Esophagus (tissue), 2 donors: ENCODE measurements around the gene WDR70. TPM values are rescaled to one million over a fixed set of nuclear protein-coding genes. Genes with fewer than 3 reads are reported as not detected.

Experiments
- H3K27ac ChIP-seq, 2 donors: one replicate each; pipeline ENCODE4 v1.5.1; 2013; ENCODE audit warnings: low read depth in 2 of 2, mild to moderate bottlenecking in 2 of 2, inconsistent platforms in 1 of 2, low read length in 1 of 2, moderate library complexity in 1 of 2
- H3K27me3 ChIP-seq, 2 donors: one replicate each; pipeline ENCODE4 v1.6.1; 2013; ENCODE audit warnings: low read length in 2 of 2, control low read depth in 1 of 2, mild to moderate bottlenecking in 1 of 2; ENCODE audit not compliant: insufficient read depth in 2 of 2, control insufficient read depth in 1 of 2
- H3K36me3 ChIP-seq, 2 donors: one replicate each; pipeline ENCODE4 v1.6.1; 2013; ENCODE audit warnings: low read length in 1 of 2; ENCODE audit not compliant: control insufficient read depth in 2 of 2, insufficient read depth in 2 of 2
- H3K4me1 ChIP-seq, 2 donors: one replicate each; pipeline ENCODE4 v1.6.1; 2013; ENCODE audit warnings: low read length in 1 of 2; ENCODE audit not compliant: control insufficient read depth in 2 of 2, insufficient read depth in 2 of 2
- H3K4me3 ChIP-seq, 2 donors: one replicate each; pipeline ENCODE4 v1.5.1; 2013; ENCODE audit warnings: low read length in 2 of 2, mild to moderate bottlenecking in 2 of 2, low read depth in 1 of 2, moderate library complexity in 1 of 2
- H3K9me3 ChIP-seq, 2 donors: one replicate each; pipeline ENCODE4 v1.6.1; 2013; ENCODE audit warnings: mild to moderate bottlenecking in 2 of 2, low read depth in 1 of 2, low read length in 1 of 2, moderate library complexity in 1 of 2; ENCODE audit not compliant: control insufficient read depth in 2 of 2, insufficient read depth in 1 of 2
- WGBS, 2 donors: extraction: QIAGEN DNeasy Blood & Tissue Kit; methylation state at CpG; one replicate each; pipeline ENCODE4 v1.1.7; 2013; 5-methylcytosine and 5-hydroxymethylcytosine counted together
- polyA plus RNA-seq, 2 donors: library from polyadenylated mRNA; stranded (reverse); fragments of 200-250 nt; gene quantifications; one replicate each; pipeline ENCODE4 v1.2.3, GENCODE V29; 2013
- donor health status: healthy with polysubstance abuse.
- donor health status: Bipolar disorder and iron deficiency.

WDR70 gene
- polyA plus RNA-seq, 2 donors: 13.9 to 14.3 TPM

GRCh38 chr5:37716405-37716804 lies 337.3 kb downstream of the WDR70 start:
- Histone ChIP-seq H3K27me3 (no peaks in the 10 kb centered on the region), H3K36me3 (peaks cover 0 to 3% of the 10 kb centered on the region in 2 donors), H3K4me3 (no peak overlapping the region), H3K27ac (no peak overlapping the region), H3K9me3 (no peaks in the 10 kb centered on the region), H3K4me1 (no peaks in the 10 kb centered on the region)
- 97 to 100% methylated on average over 1 of the region's 1 CpG for WGBS, 2 donors

GRCh38 chr5:37717276-37717612 lies 338.1 kb downstream of the WDR70 start:
- WGBS, 2 donors: 43 to 47% methylated on average over 2 of the region's 2 CpGs
- no peaks in the 10 kb centered on the region for H3K27me3 ChIP-seq
- H3K4me1 ChIP-seq: no peaks in the 10 kb centered on the region
- peaks cover 0 to 3% of the 10 kb centered on the region in 2 donors for H3K36me3 ChIP-seq
- no peaks in the 10 kb centered on the region for H3K9me3 ChIP-seq
- no peak overlapping the region for H3K27ac ChIP-seq
- H3K4me3 ChIP-seq: no peak overlapping the region

- peaks cover 0 to 3% of the 10 kb centered on the region in 2 donors for H3K36me3 ChIP-seq
- H3K27ac ChIP-seq: no peak overlapping the region
- H3K4me3 ChIP-seq: no peak overlapping the region
- 28 to 37% methylated on average over 8 of the region's 8 CpGs for WGBS, 2 donors
- H3K9me3 ChIP-seq: no peaks in the 10 kb centered on the region
- no peaks in the 10 kb centered on the region for H3K27me3 ChIP-seq
- H3K4me1 ChIP-seq: no peaks in the 10 kb centered on the region
Measured at GRCh38 chr5:37717613-37718431, 338.7 kb downstream of the WDR70 start.

GRCh38 chr5:37720550-37720952 lies 341.4 kb downstream of the WDR70 start:
- WGBS, 2 donors: 97 to 100% methylated on average over 2 of the region's 2 CpGs
- H3K36me3 ChIP-seq: peaks cover 0 to 3% of the 10 kb centered on the region in 2 donors

GRCh38 chr5:37721447-37721871 lies 342.3 kb downstream of the WDR70 start:
- Histone ChIP-seq H3K27ac (no peak overlapping the region), H3K36me3 (peaks cover 0 to 3% of the 10 kb centered on the region in 2 donors), H3K27me3 (no peaks in the 10 kb centered on the region), H3K4me3 (no peak overlapping the region), H3K9me3 (no peaks in the 10 kb centered on the region), H3K4me1 (no peaks in the 10 kb centered on the region)
- WGBS, 2 donors: 71 to 72% methylated on average over 5 of the region's 5 CpGs

More at GRCh38 chr5:37720550-37720952, 341.4 kb downstream of the WDR70 start:
- no peak overlapping the region for H3K27ac ChIP-seq
- no peaks in the 10 kb centered on the region for H3K4me1 ChIP-seq
- H3K27me3 ChIP-seq: no peaks in the 10 kb centered on the region
- no peak overlapping the region for H3K4me3 ChIP-seq
- H3K9me3 ChIP-seq: no peaks in the 10 kb centered on the region

- Histone ChIP-seq H3K36me3 (peaks cover 0 to 6% of the 10 kb centered on the region in 2 donors), H3K27ac (no peak overlapping the region), H3K4me3 (no peak overlapping the region), H3K27me3 (no peaks in the 10 kb centered on the region), H3K9me3 (no peaks in the 10 kb centered on the region), H3K4me1 (no peaks in the 10 kb centered on the region)
- WGBS, 2 donors: 74 to 85% methylated on average over 6 of the region's 6 CpGs
Measured at GRCh38 chr5:37722236-37723161, 343.4 kb downstream of the WDR70 start.

GRCh38 chr5:37723162-37723961 lies 344.2 kb downstream of the WDR70 start:
- 85 to 86% methylated on average over 8 of the region's 8 CpGs for WGBS, 2 donors
- Histone ChIP-seq H3K4me1 (no peaks in the 10 kb centered on the region), H3K36me3 (peaks cover 0 to 7% of the 10 kb centered on the region in 2 donors), H3K27ac (no peak overlapping the region), H3K9me3 (no peaks in the 10 kb centered on the region), H3K27me3 (no peaks in the 10 kb centered on the region), H3K4me3 (no peak overlapping the region)

- no peak overlapping the region for H3K27ac ChIP-seq
- no peaks in the 10 kb centered on the region for H3K9me3 ChIP-seq
- no peaks in the 10 kb centered on the region for H3K4me1 ChIP-seq
- H3K4me3 ChIP-seq: no peak overlapping the region
- no peaks in the 10 kb centered on the region for H3K27me3 ChIP-seq
- H3K36me3 ChIP-seq: peaks cover 0 to 7% of the 10 kb centered on the region in 2 donors
- 89 to 93% methylated on average over 8 of the region's 8 CpGs for WGBS, 2 donors
Measured at GRCh38 chr5:37724395-37725125, 345.4 kb downstream of the WDR70 start.
